ENCODE data around the gene BMPER. TPM values are rescaled to one million over a fixed set of nuclear protein-coding genes. Genes with fewer than 3 reads are reported as not detected.

Gene BMPER
- total RNA-seq, 6 experiments from 2014 or later, result 9.4 to 13.5 (median 11.1) TPM

- H3K4me1 Mint-ChIP-seq (ENCODE audit: low read depth), result peaks cover 47% of the 10 kb centered on the region
- H3K9me3 Mint-ChIP-seq, result no peaks in the 10 kb centered on the region
- DNase-seq, result peak; percentile 93
- H3K36me3 Mint-ChIP-seq (ENCODE audit: low read depth), result peaks cover 15% of the 10 kb centered on the region
- TF ChIP-seq CTCF (IDR thresholded peaks at IDR 0.05), result no peak
- H3K27me3 Mint-ChIP-seq (ENCODE audit: insufficient read depth), result no peaks in the 10 kb centered on the region
- peak overlapping the region; percentile 77 for H3K4me3 Mint-ChIP-seq
- peak overlapping the region; percentile 98 for H3K27ac Mint-ChIP-seq
Measured at GRCh38 chr7:33933611-33934281, 28.4 kb downstream of the BMPER start.

GRCh38 chr7:33934391-33934790 lies 29.1 kb downstream of the BMPER start:
- Mint-ChIP-seq H3K36me3 (ENCODE audit: low read depth) (peaks cover 22% of the 10 kb centered on the region), H3K4me1 (ENCODE audit: low read depth) (peaks cover 47% of the 10 kb centered on the region), H3K9me3 (no peaks in the 10 kb centered on the region), H3K27me3 (ENCODE audit: insufficient read depth) (no peaks in the 10 kb centered on the region), H3K27ac (peak overlapping the region; percentile 98), H3K4me3 (no peak overlapping the region)
- no peak for TF ChIP-seq CTCF (IDR thresholded peaks at IDR 0.05)
- no peak for DNase-seq

GRCh38 chr7:33936503-33936902 lies 31.2 kb downstream of the BMPER start:
- Mint-ChIP-seq H3K27ac (no peak overlapping the region), H3K27me3 (ENCODE audit: insufficient read depth) (no peaks in the 10 kb centered on the region), H3K4me3 (no peak overlapping the region), H3K36me3 (ENCODE audit: low read depth) (peaks cover 27% of the 10 kb centered on the region), H3K9me3 (no peaks in the 10 kb centered on the region), H3K4me1 (ENCODE audit: low read depth) (peaks cover 47% of the 10 kb centered on the region)
- DNase-seq, result no peak
- no peak for TF ChIP-seq CTCF (IDR thresholded peaks at IDR 0.05)

GRCh38 chr7:33937871-33938270 lies 32.5 kb downstream of the BMPER start:
- H3K4me1 Mint-ChIP-seq (ENCODE audit: low read depth), result peaks cover 34% of the 10 kb centered on the region
- no peak for TF ChIP-seq CTCF (IDR thresholded peaks at IDR 0.05)
- H3K4me3 Mint-ChIP-seq, result no peak overlapping the region
- H3K9me3 Mint-ChIP-seq, result no peaks in the 10 kb centered on the region
- H3K36me3 Mint-ChIP-seq (ENCODE audit: low read depth), result peaks cover 31% of the 10 kb centered on the region
- H3K27me3 Mint-ChIP-seq (ENCODE audit: insufficient read depth), result peaks cover 2% of the 10 kb centered on the region; the same call in 1 of the 2 replicates
- no peak for DNase-seq
- H3K27ac Mint-ChIP-seq, result no peak overlapping the region

GRCh38 chr7:33939121-33939520 lies 33.8 kb downstream of the BMPER start:
- H3K27ac Mint-ChIP-seq, result no peak overlapping the region
- peaks cover 27% of the 10 kb centered on the region for H3K4me1 Mint-ChIP-seq (ENCODE audit: low read depth)
- H3K36me3 Mint-ChIP-seq (ENCODE audit: low read depth), result peaks cover 31% of the 10 kb centered on the region
- no peak for DNase-seq
- no peak for TF ChIP-seq CTCF (IDR thresholded peaks at IDR 0.05)
- H3K4me3 Mint-ChIP-seq, result no peak overlapping the region
- H3K27me3 Mint-ChIP-seq (ENCODE audit: insufficient read depth), result peaks cover 2% of the 10 kb centered on the region; the same call in 1 of the 2 replicates
- no peaks in the 10 kb centered on the region for H3K9me3 Mint-ChIP-seq
